Astrocyte (in vitro differentiated cells and primary cell): ENCODE results near the gene EIF4G3. TPM values are rescaled to one million over a fixed set of nuclear protein-coding genes. Genes with fewer than 3 reads are reported as not detected.
A peak's percentile ranks its signal among the peaks of the same experiment; 100 is the strongest.
"Not testable (repeated sequence)": the region's sequence is repeated elsewhere in the genome, so short reads cannot be mapped to it uniquely, and the experiment has no call there.

Source experiments
- DNase-seq: peaks from one replicate; pipeline ENCODE4 v3.0.0-alpha.2; 2010; ENCODE audit warnings: low read depth
- FAIRE-seq: peaks from 2 replicates; lab custom pipeline; 2011; peaks lifted over from hg19 to GRCh38; lab: Jason Lieb, UNC
- H2AFZ ChIP-seq: 2 replicates; pipeline ENCODE4 v1.6.0; 2012; ENCODE audit warnings: low read depth, low read length, inconsistent platforms
- H3K27ac ChIP-seq: 2 replicates; pipeline ENCODE4 v1.5.1; 2011; ENCODE audit warnings: low read depth, low read length, inconsistent platforms
- H3K27me3 ChIP-seq: 2 replicates; pipeline ENCODE4 v1.6.0; 2011; ENCODE audit warnings: low read length, inconsistent platforms; ENCODE audit not compliant: insufficient read depth
- H3K36me3 ChIP-seq: 2 replicates; pipeline ENCODE4 v1.5.1; 2011; ENCODE audit warnings: low read length, inconsistent platforms; ENCODE audit not compliant: insufficient read depth
- H3K4me1 ChIP-seq: 2 replicates; pipeline ENCODE4 v1.5.1; 2011; ENCODE audit warnings: low read length, inconsistent platforms; ENCODE audit not compliant: insufficient read depth
- H3K4me2 ChIP-seq: 2 replicates; pipeline ENCODE4 v1.6.0; 2012; ENCODE audit warnings: low read length, inconsistent platforms
- H3K4me3 ChIP-seq: 2 replicates; pipeline ENCODE4 v1.5.1; 2011; ENCODE audit warnings: low read depth, mild to moderate bottlenecking, low read length, inconsistent platforms; ENCODE audit not compliant: insufficient read depth
- H3K79me2 ChIP-seq: 2 replicates; pipeline ENCODE4 v1.6.0; 2012; ENCODE audit warnings: mild to moderate bottlenecking, low read length, inconsistent platforms; ENCODE audit not compliant: insufficient read depth
- H3K9ac ChIP-seq: 2 replicates; pipeline ENCODE4 v1.6.0; 2012; ENCODE audit warnings: mild to moderate bottlenecking, low read length, inconsistent platforms
- H3K9me3 ChIP-seq: 2 replicates; pipeline ENCODE4 v1.5.1; 2012; ENCODE audit warnings: low read depth, mild to moderate bottlenecking, low read length, inconsistent platforms; ENCODE audit not compliant: insufficient read depth
- H4K20me1 ChIP-seq: 2 replicates; pipeline ENCODE4 v1.6.0; 2012; ENCODE audit warnings: low read length, inconsistent platforms; ENCODE audit not compliant: insufficient read depth
- H3K27ac Mint-ChIP-seq: one replicate; pipeline ENCODE4 v1.8.0; 2021; ENCODE audit warnings: mild to moderate bottlenecking, mixed read lengths; ENCODE audit not compliant: unreplicated experiment
- H3K27me3 Mint-ChIP-seq: one replicate; pipeline ENCODE4 v1.8.0; 2021; ENCODE audit warnings: low read depth, mixed read lengths; ENCODE audit not compliant: unreplicated experiment
- H3K36me3 Mint-ChIP-seq: one replicate; pipeline ENCODE4 v1.8.0; 2021; ENCODE audit warnings: low read depth, mixed read lengths; ENCODE audit not compliant: unreplicated experiment
- H3K4me1 Mint-ChIP-seq: one replicate; pipeline ENCODE4 v1.8.0; 2021; ENCODE audit warnings: low read depth, mixed read lengths; ENCODE audit not compliant: unreplicated experiment
- H3K4me3 Mint-ChIP-seq: one replicate; pipeline ENCODE4 v1.8.0; 2021; ENCODE audit warnings: mild to moderate bottlenecking, moderate library complexity, mixed read lengths; ENCODE audit not compliant: unreplicated experiment
- H3K9me3 Mint-ChIP-seq: one replicate; pipeline ENCODE4 v1.8.0; 2021; ENCODE audit warnings: mild to moderate bottlenecking, mixed read lengths; ENCODE audit not compliant: unreplicated experiment
- CTCF ChIP-seq: IDR thresholded peaks from 2 replicates; pipeline ENCODE4 v1.5.1; 2011; ENCODE audit warnings: low read depth, mild to moderate bottlenecking, inconsistent platforms, low read length, moderate library complexity; ENCODE audit not compliant: insufficient read depth
- EZH2 ChIP-seq: IDR thresholded peaks from 2 replicates; pipeline ENCODE4 v1.6.1; 2012; ENCODE audit warnings: mild to moderate bottlenecking, low read length, inconsistent platforms; ENCODE audit not compliant: insufficient read depth
- total RNA-seq: library from RNA; stranded (reverse); gene quantifications from 2 replicates; pipeline ENCODE4 v1.2.1, GENCODE V29; 2021

The EIF4G3 gene
- total RNA-seq, 1 donor from 2014 or later, result 76.1 TPM

GRCh38 chr1:21060523-21060922 lies 116.2 kb downstream of the EIF4G3 start:
- H4K20me1 ChIP-seq, result peaks cover 54% of the 10 kb centered on the region
- TF ChIP-seq EZH2, result no peak
- no peak for TF ChIP-seq CTCF
- Mint-ChIP-seq H3K4me3 (no peak overlapping the region), H3K9me3 (no peaks in the 10 kb centered on the region), H3K4me1 (peaks cover 6% of the 10 kb centered on the region), H3K27me3 (no peaks in the 10 kb centered on the region), H3K27ac (no peak overlapping the region), H3K36me3 (peaks cover 1% of the 10 kb centered on the region)
- peaks cover 38% of the 10 kb centered on the region for H3K79me2 ChIP-seq
- no peak overlapping the region for H3K27ac ChIP-seq
- H3K27me3 ChIP-seq, result no peaks in the 10 kb centered on the region
- H3K9ac ChIP-seq, result no peak overlapping the region
- no peaks in the 10 kb centered on the region for H3K9me3 ChIP-seq
- H3K36me3 ChIP-seq, result no peaks in the 10 kb centered on the region
- H3K4me3 ChIP-seq, result no peak overlapping the region
- FAIRE-seq (no peak), DNase-seq (no peak)
- no peak overlapping the region for H2AFZ ChIP-seq
- no peaks in the 10 kb centered on the region for H3K4me1 ChIP-seq
- no peak overlapping the region for H3K4me2 ChIP-seq

- no peaks in the 10 kb centered on the region for H3K27me3 Mint-ChIP-seq
- Histone ChIP-seq H3K9ac (no peak overlapping the region), H3K4me3 (no peak overlapping the region), H3K9me3 (no peaks in the 10 kb centered on the region), H3K36me3 (no peaks in the 10 kb centered on the region), H3K4me2 (no peak overlapping the region), H2AFZ (no peak overlapping the region), H3K27ac (no peak overlapping the region), H3K4me1 (no peaks in the 10 kb centered on the region), H3K27me3 (no peaks in the 10 kb centered on the region), H4K20me1 (peaks cover 41% of the 10 kb centered on the region), H3K79me2 (peaks cover 43% of the 10 kb centered on the region)
- peaks cover 7% of the 10 kb centered on the region for H3K36me3 Mint-ChIP-seq
- H3K4me1 Mint-ChIP-seq, result peaks cover 7% of the 10 kb centered on the region
- no peak for DNase-seq
- H3K27ac Mint-ChIP-seq, result no peak overlapping the region
- H3K9me3 Mint-ChIP-seq, result no peaks in the 10 kb centered on the region
- TF ChIP-seq CTCF, result no peak
- TF ChIP-seq EZH2, result no peak
- peak; percentile 64 for FAIRE-seq
- no peak overlapping the region for H3K4me3 Mint-ChIP-seq
Observed at GRCh38 chr1:21059021-21059420, 117.7 kb downstream of the EIF4G3 start.

- DNase-seq, result no peak
- no peak for FAIRE-seq
- Mint-ChIP-seq H3K4me3 (no peak overlapping the region), H3K36me3 (peaks cover 7% of the 10 kb centered on the region), H3K27ac (no peak overlapping the region), H3K9me3 (no peaks in the 10 kb centered on the region), H3K27me3 (no peaks in the 10 kb centered on the region), H3K4me1 (peaks cover 7% of the 10 kb centered on the region)
- H3K4me2 ChIP-seq, result no peak overlapping the region
- no peaks in the 10 kb centered on the region for H3K4me1 ChIP-seq
- no peaks in the 10 kb centered on the region for H3K36me3 ChIP-seq
- H2AFZ ChIP-seq, result no peak overlapping the region
- no peaks in the 10 kb centered on the region for H3K9me3 ChIP-seq
- peaks cover 38% of the 10 kb centered on the region for H4K20me1 ChIP-seq
- no peak overlapping the region for H3K9ac ChIP-seq
- H3K27ac ChIP-seq, result no peak overlapping the region
- H3K4me3 ChIP-seq, result no peak overlapping the region
- TF ChIP-seq CTCF, result no peak
- peaks cover 43% of the 10 kb centered on the region for H3K79me2 ChIP-seq
- H3K27me3 ChIP-seq, result no peaks in the 10 kb centered on the region
Observed at GRCh38 chr1:21058035-21058793, 118.5 kb downstream of the EIF4G3 start.

GRCh38 chr1:21053189-21053928 lies 123.3 kb downstream of the EIF4G3 start:
- not testable (repeated sequence) for H3K9ac ChIP-seq, H3K4me3 ChIP-seq

More at GRCh38 chr1:21053189-21053928, 123.3 kb downstream of the EIF4G3 start:
- H3K27ac Mint-ChIP-seq, H3K4me2 ChIP-seq, H3K9me3 Mint-ChIP-seq, H3K27me3 ChIP-seq, H3K36me3 Mint-ChIP-seq, H3K4me1 ChIP-seq, H3K9me3 ChIP-seq, H3K27me3 Mint-ChIP-seq, H3K4me3 Mint-ChIP-seq, H2AFZ ChIP-seq, H3K4me1 Mint-ChIP-seq, H3K36me3 ChIP-seq, FAIRE-seq, H3K27ac ChIP-seq, DNase-seq: not testable (repeated sequence)
- Histone ChIP-seq H3K79me2 (peaks cover 36% of the 10 kb centered on the region), H4K20me1 (peaks cover 41% of the 10 kb centered on the region)
